K562 (cell line): Measurements from ENCODE around the gene PIK3CG. TPM values are rescaled to one million over a fixed set of nuclear protein-coding genes. Genes with fewer than 3 reads are reported as not detected.

Source experiments
- ATAC-seq: fragments of 200-7000 bp; cut with Tn5 transposase; 3 replicates; pipeline ENCODE4 v1.9.1; 2020; ENCODE audit warnings: moderate library complexity
- BruUV-seq: library from RNA; stranded (reverse); fragments of 400-500 nt; replicated peaks from 2 replicates; lab custom pipeline; 2021; lab: Mats Ljungman, UMichigan
- CTCF ChIA-PET: fragments of 300-600 bp; formaldehyde crosslinking; extraction: SDS; loops from one replicate; lab custom pipeline; 2021; ENCODE audit warnings: low intra/inter-chr PET ratio; lab: Yijun Ruan, JAX
- POLR2A ChIA-PET: fragments of 300-600, 350-650 bp; sonication (Branson Sonifier 250); formaldehyde crosslinking; extraction: SDS; loops from one replicate; lab custom pipeline; 2021; ENCODE audit warnings: antibody characterized with exemption, inconsistent platforms; lab: Yijun Ruan, JAX
- DNase-seq, 4 experiments: peaks; one replicate each; pipeline versions ENCODE4 v3.0.0 to v3.0.0-alpha.2; 2011 to 2018; ENCODE audit warnings: low spot score in 3 of 4, mixed read lengths in 3 of 4; ENCODE audit errors: extremely low read depth in 1 of 4
- FAIRE-seq: peaks from 2 replicates; lab custom pipeline; 2011; peaks lifted over from hg19 to GRCh38; lab: Jason Lieb, UNC
- H2AFZ ChIP-seq: 2 replicates; pipeline ENCODE4 v1.6.0; 2011; ENCODE audit warnings: low read depth, low read length, control low read depth, inconsistent platforms
- H3K27ac ChIP-seq: fragments of 200-600 bp; 3 replicates; pipeline ENCODE4 v1.8.0; 2011; ENCODE audit warnings: low read depth, mild to moderate bottlenecking, control low read depth, inconsistent platforms, low read length, moderate library complexity, mixed read lengths; ENCODE audit errors: extremely low read depth
- H3K27me3 ChIP-seq, 2 experiments: fragments of 300-600 bp in 1 of 2; 2 replicates in 1 of 2; 3 replicates in 1 of 2; pipeline versions ENCODE4 v1.6.0 to v1.8.0; 2011; ENCODE audit warnings: inconsistent platforms in 2 of 2, low read length in 2 of 2, mild to moderate bottlenecking in 1 of 2, mixed read lengths in 1 of 2, moderate library complexity in 1 of 2; ENCODE audit not compliant: control insufficient read depth in 2 of 2, insufficient read depth in 2 of 2
- H3K36me3 ChIP-seq: fragments of 300-600 bp; 3 replicates; pipeline ENCODE4 v1.8.0; 2011; ENCODE audit warnings: mild to moderate bottlenecking, low read length, inconsistent platforms; ENCODE audit not compliant: control insufficient read depth, insufficient read depth
- H3K4me1 ChIP-seq, 2 experiments: fragments of 200-600 bp in 1 of 2; replicated peaks in 1 of 2; 2 replicates in 1 of 2; 3 replicates in 1 of 2; pipeline versions ENCODE4 v1.5.1 to v1.8.0; 2011; ENCODE audit warnings: inconsistent platforms in 2 of 2, low read length in 2 of 2, mild to moderate bottlenecking in 1 of 2, mixed read lengths in 1 of 2, moderate library complexity in 1 of 2; ENCODE audit not compliant: control insufficient read depth in 2 of 2, insufficient read depth in 2 of 2
- H3K4me2 ChIP-seq: 2 replicates; pipeline ENCODE4 v1.6.1; 2011; ENCODE audit warnings: low read length, control low read depth, inconsistent platforms, mixed read lengths; ENCODE audit not compliant: insufficient read depth
- H3K4me3 ChIP-seq: fragments of 200-600 bp; sonication (generic), shearing (Covaris generic); 2 replicates; pipeline ENCODE4 v1.5.1; 2016; ENCODE audit warnings: control low read depth, inconsistent platforms
- H3K79me2 ChIP-seq: fragments of 200-600 bp; 3 replicates; pipeline ENCODE4 v1.8.0; 2011; ENCODE audit warnings: low read length, inconsistent platforms; ENCODE audit not compliant: control insufficient read depth, insufficient read depth
- H3K9ac ChIP-seq, 2 experiments: 2 replicates each; pipeline versions ENCODE4 v1.6.0 to v1.6.1; 2011; ENCODE audit warnings: low read depth in 2 of 2, low read length in 2 of 2, control low read depth in 1 of 2, inconsistent platforms in 1 of 2, mild to moderate bottlenecking in 1 of 2, mixed read lengths in 1 of 2; ENCODE audit not compliant: insufficient read depth in 1 of 2
- H3K9me1 ChIP-seq: one replicate; pipeline ENCODE4 v1.6.0; 2011; ENCODE audit warnings: inconsistent platforms, mild to moderate bottlenecking, low read length, moderate library complexity; ENCODE audit not compliant: control insufficient read depth, insufficient read depth
- H3K9me3 ChIP-seq: replicated peaks from 2 replicates; pipeline ENCODE4 v1.5.1; 2011; ENCODE audit warnings: low read depth, low read length, inconsistent platforms; ENCODE audit not compliant: control insufficient read depth, insufficient read depth
- H4K20me1 ChIP-seq: replicated peaks from 2 replicates; pipeline ENCODE4 v1.6.1; 2011; ENCODE audit warnings: low read length, inconsistent platforms, mixed read lengths; ENCODE audit not compliant: control insufficient read depth, insufficient read depth
- CTCFL ChIP-seq: IDR thresholded peaks from 2 replicates; pipeline ENCODE4 v1.6.1; 2011; ENCODE audit warnings: borderline replicate concordance, low read depth, mild to moderate bottlenecking, moderate library complexity, low read length; ENCODE audit not compliant: insufficient read depth, poor library complexity, severe bottlenecking
- ETV1 ChIP-seq: fragments of 450-650 bp; conservative IDR thresholded peaks from 2 replicates; pipeline ENCODE4 v1.6.1; 2016; ENCODE audit warnings: missing genetic modification characterization, control low read depth, low read depth, missing compliant biosample characterization
- IFI16 ChIP-seq: fragments of 250-450 bp; sonication (Bioruptor Pico); IDR thresholded peaks from 2 replicates; pipeline ENCODE4 v2.1.2; 2022; ENCODE audit warnings: mild to moderate bottlenecking, inconsistent platforms
- ILK ChIP-seq: fragments of 450-650 bp; IDR thresholded peaks from 2 replicates; pipeline ENCODE4 v1.6.1; 2016; ENCODE audit warnings: missing genetic modification characterization, low read depth, mild to moderate bottlenecking, missing compliant biosample characterization, moderate library complexity, borderline replicate concordance
- RBM22 ChIP-seq: fragments of 200-400 bp; formaldehyde crosslinking; IDR thresholded peaks from 2 replicates; pipeline ENCODE4 v1.6.1; 2018; ENCODE audit warnings: low read length, low read depth; ENCODE audit not compliant: poor library complexity, severe bottlenecking
- SUPT5H ChIP-seq: fragments of 450-650 bp; IDR thresholded peaks from 2 replicates; pipeline ENCODE4 v1.6.1; 2016
- ZNF695 ChIP-seq: fragments of 450-650 bp; formaldehyde crosslinking; IDR thresholded peaks from 2 replicates; pipeline ENCODE4 v1.4.0; 2020; ENCODE audit warnings: mild to moderate bottlenecking, moderate library complexity
- WGBS: fragments of 100-300 bp; shearing (Covaris generic); methylation state at CpG from one replicate; pipeline ENCODE4 v1.1.6; 2016; ENCODE audit warnings: low coverage, mixed read lengths; ENCODE audit not compliant: insufficient coverage; ENCODE audit errors: missing lambda C conversion rate; 5-methylcytosine and 5-hydroxymethylcytosine counted together
- in situ Hi-C: fragments of 300-500 bp; cut with MboI; formaldehyde crosslinking; loops from 4 replicates; pipeline ENCODE4 v1.15.0; 2018; ENCODE audit warnings: inconsistent platforms, mixed read lengths
- intact Hi-C: fragments of 100-400 bp; cut with micrococcal nuclease; formaldehyde crosslinking; loops from 2 replicates; pipeline ENCODE4 v1.14.2; 2022
- polyA plus RNA-seq, 8 experiments: library from polyadenylated mRNA; depleted of rRNA in 4 of 8; stranded (reverse) in 5 of 8; unstranded in 3 of 8; fragments of >200 nt; fragmentation: Nextera tagmentation in 2 of 8; fragmentation: Illumina TruSeq in 1 of 8; extraction: Ambion mirVana in 2 of 8; extraction: Trizol in 1 of 8; gene quantifications; 2 replicates each; pipeline versions ENCODE4 v1.2.1 to v1.2.3, GENCODE V29; 2011 to 2014; ENCODE audit warnings: inconsistent platforms in 1 of 8, missing spikeins in 1 of 8
- total RNA-seq, 7 experiments: library from RNA; depleted of rRNA in 6 of 7; stranded (reverse); fragments of >200 nt in 6 of 7; fragmentation: Illumina TruSeq in 2 of 7; extraction: Trizol in 2 of 7; gene quantifications; 2 replicates each; pipeline versions ENCODE4 v1.2.1 to v1.2.3, GENCODE V29; 2011 to 2021; ENCODE audit warnings: low replicate concordance in 1 of 7
- TF ChIP-seq, protein P1 (sequence below): fragments of 250-450 bp; sonication (Bioruptor Pico); IDR thresholded peaks from 2 replicates; pipeline ENCODE4 v1.4.0; 2020; ENCODE audit warnings: mild to moderate bottlenecking, moderate library complexity
- TF ChIP-seq, protein P2 (sequence below): IDR thresholded peaks from 2 replicates; pipeline ENCODE4 v1.6.1; 2016; ENCODE audit warnings: missing genetic modification characterization, missing compliant biosample characterization

PIK3CG gene
- total and polyA plus RNA-seq, 9 of the 15 experiments (the other 6 are each of a cell fraction or from before 2014, with no cell fraction given) = 5.3 to 42.5 (median 29.0) TPM

DNA sequence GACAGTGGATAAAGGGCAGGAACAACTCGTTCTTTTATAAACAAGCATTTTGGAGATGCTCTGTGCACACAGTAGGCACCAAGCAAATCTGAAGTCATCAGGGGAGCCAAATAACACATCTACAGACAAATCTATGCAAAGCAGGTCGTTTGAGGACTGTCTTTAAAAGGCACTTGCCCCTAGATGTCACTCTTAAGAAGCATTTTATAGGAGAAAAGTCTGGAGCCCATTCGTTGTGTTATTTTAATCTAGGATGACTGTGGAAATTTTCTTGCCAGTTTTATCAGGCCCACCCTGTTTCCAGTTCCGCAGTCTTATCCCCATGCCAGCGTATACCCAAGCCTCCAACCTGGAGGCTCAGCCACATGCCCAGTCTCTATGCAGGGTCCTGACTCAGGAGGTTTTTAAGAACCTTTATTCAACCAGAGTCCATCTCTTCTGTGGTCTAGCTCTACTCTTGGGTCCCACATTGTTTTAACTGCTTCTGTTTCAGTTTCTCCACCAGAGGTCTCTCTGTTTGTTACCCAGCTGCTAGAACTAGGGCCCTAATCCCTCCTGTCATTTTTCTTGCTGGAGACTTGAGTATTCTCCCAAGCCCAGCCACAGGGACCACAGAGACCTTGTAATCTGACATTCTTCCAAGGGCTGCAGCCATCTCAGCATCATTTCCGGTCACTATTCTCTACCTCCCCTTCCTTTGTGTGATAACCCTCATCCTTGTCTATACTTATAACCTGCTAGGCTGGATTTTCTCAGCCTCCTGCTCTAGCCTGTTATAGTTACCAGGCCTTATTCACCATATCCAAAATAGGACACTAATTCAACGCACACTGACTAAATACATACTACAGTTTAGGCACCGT lies 26.7 kb downstream of the PIK3CG start:
- ChIA-PET POLR2A (interaction anchor here (0.6 to 1.5 kb wide), 5 partner anchors 9 to 1197 kb away, joined by 3 to 5 read pairs (median 3); no protein-coding TSS in a partner anchor), CTCF (interaction anchor here (1.8 kb wide), 1 partner anchor 259 kb away, joined by 7 read pairs; no protein-coding TSS in a partner anchor)
- Histone ChIP-seq H3K36me3 (peaks cover 31% of the 10 kb centered on the region), H3K27ac (no peak overlapping the region), H3K9me3 (no peaks in the 10 kb centered on the region), H3K27me3 (no peaks in the 10 kb centered on the region), H3K79me2 (no peaks in the 10 kb centered on the region), H4K20me1 (no peaks in the 10 kb centered on the region), H3K4me3 (no peak overlapping the region), H3K9ac (no peak overlapping the region), H3K4me2 (no peak overlapping the region), H3K4me1 (no peaks in the 10 kb centered on the region), H2AFZ (no peak overlapping the region; the same call in 1 of the 2 replicates), H3K9me1 (no peaks in the 10 kb centered on the region)
- ATAC-seq = peak; percentile 76
- 47% methylated on average over 8 of the region's 8 CpGs for WGBS
- peak in 2 of 4 experiments; percentile 39 to 44 for DNase-seq
- intact Hi-C loops = no loop called here
- BruUV-seq = no TSS peak
- FAIRE-seq = peak; percentile 37
- in situ Hi-C loops = no loop called here
- TF ChIP-seq RBM22 (no peak), SUPT5H (no peak), CTCFL (no peak), ILK (tag) (no peak), ETV1 (tag) (no peak), ZNF695 (CRISPR knock-in tag) (no peak), IFI16 (CRISPR knock-in tag) (no peak)
- TF ChIP-seq, protein P1, sequence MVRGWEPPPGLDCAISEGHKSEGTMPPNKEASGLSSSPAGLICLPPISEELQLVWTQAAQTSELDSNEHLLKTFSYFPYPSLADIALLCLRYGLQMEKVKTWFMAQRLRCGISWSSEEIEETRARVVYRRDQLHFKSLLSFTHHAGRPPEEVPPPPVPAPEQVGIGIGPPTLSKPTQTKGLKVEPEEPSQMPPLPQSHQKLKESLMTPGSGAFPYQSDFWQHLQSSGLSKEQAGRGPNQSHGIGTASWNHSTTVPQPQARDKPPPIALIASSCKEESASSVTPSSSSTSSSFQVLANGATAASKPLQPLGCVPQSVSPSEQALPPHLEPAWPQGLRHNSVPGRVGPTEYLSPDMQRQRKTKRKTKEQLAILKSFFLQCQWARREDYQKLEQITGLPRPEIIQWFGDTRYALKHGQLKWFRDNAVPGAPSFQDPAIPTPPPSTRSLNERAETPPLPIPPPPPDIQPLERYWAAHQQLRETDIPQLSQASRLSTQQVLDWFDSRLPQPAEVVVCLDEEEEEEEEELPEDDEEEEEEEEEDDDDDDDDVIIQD (CRISPR knock-in tag) = no peak
- TF ChIP-seq, protein P2, sequence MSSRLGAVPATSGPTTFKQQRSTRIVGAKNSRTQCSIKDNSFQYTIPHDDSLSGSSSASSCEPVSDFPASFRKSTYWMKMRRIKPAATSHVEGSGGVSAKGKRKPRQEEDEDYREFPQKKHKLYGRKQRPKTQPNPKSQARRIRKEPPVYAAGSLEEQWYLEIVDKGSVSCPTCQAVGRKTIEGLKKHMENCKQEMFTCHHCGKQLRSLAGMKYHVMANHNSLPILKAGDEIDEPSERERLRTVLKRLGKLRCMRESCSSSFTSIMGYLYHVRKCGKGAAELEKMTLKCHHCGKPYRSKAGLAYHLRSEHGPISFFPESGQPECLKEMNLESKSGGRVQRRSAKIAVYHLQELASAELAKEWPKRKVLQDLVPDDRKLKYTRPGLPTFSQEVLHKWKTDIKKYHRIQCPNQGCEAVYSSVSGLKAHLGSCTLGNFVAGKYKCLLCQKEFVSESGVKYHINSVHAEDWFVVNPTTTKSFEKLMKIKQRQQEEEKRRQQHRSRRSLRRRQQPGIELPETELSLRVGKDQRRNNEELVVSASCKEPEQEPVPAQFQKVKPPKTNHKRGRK (tag) = no peak
